GM21515 (cell line): ENCODE measurements around the gene NOTCH3.

ENCODE experiments used
- ATAC-seq: cut with Tn5 transposase; IDR thresholded peaks from one replicate; pipeline ENCODE4 v1.9.1; 2021; ENCODE audit not compliant: unreplicated experiment

The NOTCH3 gene

DNA sequence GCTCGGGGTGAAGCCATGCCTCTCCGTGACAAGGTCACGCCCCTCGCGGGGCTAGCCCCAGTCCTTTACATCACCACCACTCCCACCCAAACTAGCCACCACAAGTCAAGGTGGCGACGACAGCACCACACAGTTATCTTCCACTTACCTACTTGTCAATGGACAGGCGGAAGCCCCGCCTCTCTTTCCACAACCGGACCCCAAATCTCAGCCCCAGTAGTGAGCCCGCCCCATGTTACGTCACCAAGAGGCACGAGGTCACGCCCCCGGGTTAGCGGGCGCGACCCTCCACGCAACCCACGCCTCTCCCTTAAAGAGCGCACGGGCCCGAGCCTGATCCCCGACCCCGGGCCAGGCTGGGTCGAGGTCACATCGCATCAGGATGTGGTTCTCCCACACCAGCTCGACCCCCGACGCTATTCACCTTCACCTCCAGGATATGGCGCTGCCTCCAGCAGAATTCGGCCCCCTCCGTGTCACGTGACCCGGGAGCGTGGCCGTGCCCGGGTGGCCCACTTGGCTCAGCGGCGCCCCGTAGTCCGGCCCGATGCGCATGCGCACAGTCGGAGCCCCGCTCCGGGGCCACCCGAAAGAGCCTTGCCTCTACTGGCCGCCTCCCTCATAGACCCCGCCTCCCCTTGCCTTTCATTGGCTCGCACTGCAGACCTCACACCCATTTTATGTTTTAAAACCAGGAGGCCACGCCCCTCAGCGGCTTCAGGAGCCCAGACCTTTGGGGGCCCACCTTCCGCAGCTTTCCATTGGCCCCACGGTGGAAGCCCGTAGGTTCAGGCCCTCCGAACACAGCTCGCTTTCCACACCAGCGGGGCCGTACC lies 75.3 kb downstream of the NOTCH3 start:
- ATAC-seq = peak; percentile 86

DNA sequence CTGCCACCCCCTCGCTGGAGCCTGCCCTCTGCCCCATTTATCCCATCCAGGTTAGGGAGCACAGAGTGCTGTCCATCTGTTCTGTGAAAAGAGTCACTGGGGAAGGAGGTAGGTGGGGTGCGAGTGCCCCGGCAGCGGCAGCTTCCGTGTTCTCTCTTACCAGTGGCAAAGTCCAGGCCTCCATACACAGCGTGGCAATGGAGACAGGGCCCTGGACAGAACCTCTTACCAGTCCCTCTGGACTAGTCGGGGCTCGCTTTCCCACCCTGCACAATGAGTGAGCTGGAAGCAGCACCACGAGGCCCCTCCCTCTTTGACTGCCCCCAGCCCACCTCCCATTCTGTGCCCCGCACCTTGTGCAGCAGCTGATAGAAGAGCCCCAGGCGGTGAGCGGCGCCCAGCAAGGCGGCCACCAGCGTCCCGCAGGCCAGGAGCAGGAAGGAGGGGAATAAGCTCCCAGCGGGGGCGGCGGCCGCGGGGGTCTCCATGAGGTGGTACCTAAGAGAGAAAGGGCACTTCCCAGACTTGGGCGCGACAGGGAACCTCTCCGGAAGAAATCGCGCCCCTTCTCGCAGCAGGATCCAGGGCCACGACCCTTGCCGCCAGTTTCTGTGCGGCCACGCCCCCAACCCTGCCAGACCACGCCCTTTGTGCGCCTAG lies 76.1 kb downstream of the NOTCH3 start:
- ATAC-seq = peak; percentile 2

GRCh38 chr19:15123900-15124299 lies 76.9 kb downstream of the NOTCH3 start:
- ATAC-seq = no peak

GRCh38 chr19:15123031-15123890 lies 77.5 kb downstream of the NOTCH3 start:
- no peak for ATAC-seq

- no peak for ATAC-seq
These were observed 78.3 kb downstream of the NOTCH3 start for GRCh38 chr19:15122331-15123030.

- no peak for ATAC-seq
These were observed 80.4 kb downstream of the NOTCH3 start for GRCh38 chr19:15120135-15121026.

DNA sequence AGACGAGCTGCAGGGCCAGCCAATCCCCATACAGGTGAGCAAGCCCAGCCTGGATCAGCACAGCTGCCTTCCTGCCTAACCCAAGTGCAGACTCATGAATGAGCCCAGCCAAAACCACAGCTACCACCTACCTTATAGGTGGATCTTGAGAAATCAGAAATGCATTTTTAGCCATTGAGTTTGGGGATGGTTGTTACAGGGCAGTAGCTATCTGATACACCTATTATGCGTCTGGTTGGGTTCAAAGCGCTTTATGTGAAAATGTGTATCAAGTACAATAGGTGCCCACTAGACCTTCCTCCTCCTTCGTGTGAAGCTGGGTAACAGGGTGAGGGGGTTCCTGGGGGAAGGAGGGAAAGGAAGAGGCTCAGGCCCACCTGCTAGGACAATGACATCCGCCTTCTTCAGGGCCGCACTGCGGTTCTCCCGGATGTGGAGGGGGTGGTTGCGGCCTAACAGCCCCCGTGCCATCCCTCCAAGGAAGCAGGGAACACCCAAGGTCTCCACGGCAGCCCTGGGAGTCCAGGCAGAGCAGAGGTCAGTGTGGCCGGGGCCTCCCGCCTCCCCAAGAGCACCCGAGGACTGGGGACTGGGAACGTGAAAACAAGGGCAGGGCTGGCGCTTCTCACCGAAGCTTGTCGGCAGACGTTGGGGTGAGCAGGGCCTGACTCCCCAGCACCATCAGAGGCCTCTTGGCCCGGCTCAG lies 81.9 kb downstream of the NOTCH3 start:
- ATAC-seq = no peak

GRCh38 chr19:15118248-15118647 lies 82.5 kb downstream of the NOTCH3 start:
- ATAC-seq = no peak

GRCh38 chr19:15116856-15117255 lies 83.9 kb downstream of the NOTCH3 start:
- no peak for ATAC-seq

GRCh38 chr19:15115762-15116615 lies 84.8 kb downstream of the NOTCH3 start:
- ATAC-seq = no peak

DNA sequence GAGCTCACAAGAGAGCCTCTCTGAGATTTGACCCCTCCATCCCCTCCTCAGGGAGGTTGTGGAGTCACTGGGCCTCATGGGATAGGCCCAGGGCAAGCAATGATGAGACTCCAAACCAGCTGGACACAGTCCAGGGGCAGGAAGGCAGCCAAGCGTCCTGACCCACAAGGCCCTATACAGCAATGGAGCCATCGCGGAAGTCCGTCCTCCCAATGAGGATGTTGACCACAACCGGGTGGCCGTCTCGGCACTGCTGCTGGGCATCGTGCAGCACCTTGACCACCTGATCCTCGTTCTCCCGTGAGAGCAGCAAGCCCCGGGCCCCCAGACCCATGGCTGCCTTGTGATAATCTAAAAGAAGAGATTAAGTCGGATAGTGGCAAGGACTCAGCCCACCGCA lies 85.7 kb downstream of the NOTCH3 start:
- no peak for ATAC-seq

DNA sequence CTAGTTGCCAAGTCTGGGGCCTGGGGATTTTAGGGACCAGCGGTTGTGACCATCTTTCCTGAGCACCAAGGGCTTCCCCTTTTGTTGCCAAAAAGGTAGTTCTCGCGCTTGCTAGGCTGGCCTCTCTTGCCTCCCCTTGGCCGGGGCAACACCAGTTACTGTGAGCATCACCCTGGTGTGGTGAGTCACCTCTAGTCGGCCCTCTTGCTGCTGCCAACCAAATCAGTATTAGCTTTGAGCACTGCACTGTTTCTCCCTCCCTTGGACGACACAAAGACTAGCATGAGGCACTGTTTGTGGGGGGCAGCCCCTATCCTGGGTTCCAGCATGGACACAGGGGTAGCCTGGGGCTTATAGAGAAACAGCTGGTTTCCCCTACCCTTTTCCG lies 86.6 kb downstream of the NOTCH3 start:
- no peak for ATAC-seq

GRCh38 chr19:15113245-15114152 lies 87.3 kb downstream of the NOTCH3 start:
- ATAC-seq = no peak

DNA sequence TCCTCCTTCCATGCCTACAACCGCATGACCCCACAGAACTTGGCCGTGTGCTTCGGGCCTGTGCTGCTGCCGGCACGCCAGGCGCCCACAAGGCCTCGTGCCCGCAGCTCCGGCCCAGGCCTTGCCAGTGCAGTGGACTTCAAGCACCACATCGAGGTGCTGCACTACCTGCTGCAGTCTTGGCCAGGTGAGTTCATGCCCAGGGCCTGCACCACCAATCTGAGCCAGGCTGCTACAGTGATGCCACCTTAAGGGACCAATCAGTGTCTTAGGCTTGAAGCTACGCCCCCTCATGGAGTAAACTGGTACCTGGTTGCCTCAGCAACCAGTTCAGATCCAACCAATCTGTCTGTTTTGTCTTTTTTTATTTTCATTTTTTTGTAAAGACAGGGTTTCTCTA lies 88.4 kb downstream of the NOTCH3 start:
- ATAC-seq = no peak

DNA sequence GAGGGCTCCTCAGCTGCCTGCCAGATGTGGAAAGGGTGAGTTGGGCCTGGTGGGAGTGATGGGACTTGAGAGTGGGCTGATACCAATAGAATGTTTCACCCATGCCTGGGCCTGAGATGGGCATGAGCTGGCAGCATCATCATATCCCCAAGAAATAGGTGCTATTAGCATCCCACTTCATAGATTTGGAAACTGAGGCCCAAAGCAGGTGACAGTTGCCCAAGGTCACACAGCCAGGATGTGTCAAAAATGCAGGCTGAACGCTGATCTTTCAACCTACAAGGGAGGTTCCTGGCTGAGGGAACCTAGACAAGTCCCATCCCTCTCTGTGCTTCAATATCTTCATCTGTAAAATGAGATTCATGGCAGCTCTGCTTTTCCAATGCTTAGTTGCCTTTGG lies 89.0 kb downstream of the NOTCH3 start:
- ATAC-seq = no peak

GRCh38 chr19:15110418-15110815 lies 90.4 kb downstream of the NOTCH3 start:
- no peak for ATAC-seq

DNA sequence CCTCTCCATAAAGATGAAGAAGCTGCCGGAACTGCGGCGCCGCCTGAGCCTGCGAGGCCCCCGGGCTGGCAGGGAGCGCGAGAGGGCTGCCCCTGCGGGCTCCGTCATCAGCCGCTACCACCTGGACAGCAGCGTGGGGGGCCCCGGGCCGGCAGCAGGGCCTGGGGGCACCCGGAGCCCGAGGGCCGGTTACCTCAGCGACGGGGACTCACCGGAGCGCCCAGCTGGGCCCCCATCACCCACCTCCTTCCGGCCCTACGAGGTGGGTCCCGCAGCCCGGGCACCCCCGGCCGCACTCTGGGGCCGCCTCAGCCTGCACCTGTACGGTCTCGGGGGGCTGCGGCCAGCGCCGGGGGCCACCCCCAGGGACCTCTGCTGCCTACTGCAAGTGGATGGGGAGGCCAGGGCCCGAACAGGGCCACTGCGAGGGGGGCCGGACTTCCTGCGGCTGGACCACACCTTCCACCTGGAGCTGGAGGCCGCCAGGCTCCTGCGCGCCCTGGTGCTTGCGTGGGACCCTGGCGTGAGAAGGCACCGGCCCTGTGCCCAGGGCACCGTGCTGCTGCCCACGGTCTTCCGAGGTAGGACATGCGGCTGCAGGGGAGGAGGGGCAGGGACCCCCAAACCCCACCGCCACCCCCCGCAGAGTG lies 90.9 kb downstream of the NOTCH3 start:
- ATAC-seq = no peak
